Neuron (in vitro differentiated cells): ENCODE measurements around the gene ANKRD7.
"Not testable (repeated sequence)": the region's sequence is repeated elsewhere in the genome, so short reads cannot be mapped to it uniquely, and the experiment has no call there.

ENCODE experiments used
- H2AFZ ChIP-seq: one replicate; pipeline ENCODE4 v1.6.1; 2013; ENCODE audit warnings: low read depth, mild to moderate bottlenecking, inconsistent platforms, low read length, moderate library complexity
- H3K27me3 ChIP-seq: one replicate; pipeline ENCODE4 v1.6.1; 2013; ENCODE audit warnings: low read length; ENCODE audit not compliant: insufficient read depth
- H3K36me3 ChIP-seq: one replicate; pipeline ENCODE4 v1.6.1; 2013; ENCODE audit warnings: low read length; ENCODE audit not compliant: insufficient read depth
- H3K4me1 ChIP-seq: one replicate; pipeline ENCODE4 v1.6.1; 2013; ENCODE audit warnings: low read length; ENCODE audit not compliant: insufficient read depth
- H3K4me3 ChIP-seq: 2 replicates; pipeline ENCODE4 v1.5.1; 2013; ENCODE audit warnings: mild to moderate bottlenecking, low read length, moderate library complexity
- H3K9me3 ChIP-seq: one replicate; pipeline ENCODE4 v1.6.1; 2013; ENCODE audit warnings: low read length

The ANKRD7 gene

DNA sequence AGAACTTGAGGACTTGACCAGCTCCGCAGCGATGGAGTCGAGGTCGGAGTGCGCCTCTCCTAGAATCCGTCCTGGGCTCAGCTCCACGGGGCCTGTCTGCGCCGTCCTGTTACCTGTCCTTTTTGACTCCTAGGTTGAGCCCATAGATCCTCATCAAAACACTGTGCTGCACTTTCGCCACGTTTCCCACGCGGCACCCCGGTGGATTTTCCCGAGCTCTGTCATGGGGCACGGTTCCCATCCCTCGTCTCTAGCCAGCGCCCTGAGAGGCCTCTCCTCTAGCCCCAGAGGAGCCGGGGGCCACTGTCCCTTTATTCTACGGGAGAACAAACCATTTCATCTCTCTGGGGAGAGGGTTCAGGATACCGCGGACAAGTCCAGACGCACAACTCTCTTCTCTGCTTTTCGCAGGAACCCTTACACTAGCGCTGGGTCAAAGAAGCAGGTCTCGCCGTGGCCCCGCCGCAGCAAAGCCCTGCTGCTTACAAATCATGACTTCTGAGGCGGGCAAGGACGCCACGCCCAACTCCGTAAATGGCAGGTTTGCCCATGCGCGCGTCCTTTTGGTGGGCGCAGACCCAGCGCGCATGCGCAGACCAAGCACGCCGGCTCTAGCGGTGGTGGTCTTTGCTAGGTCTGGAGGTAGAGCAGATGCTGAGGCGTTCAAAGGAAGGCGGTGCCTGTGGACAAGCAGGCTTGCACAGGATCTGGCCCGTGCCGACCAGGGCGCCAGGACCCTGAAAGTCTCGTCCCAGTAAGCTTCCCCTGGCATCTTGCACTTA, 10.3 kb upstream of the ANKRD7 start:
- peaks cover 6% of the 10 kb centered on the region for H3K4me1 ChIP-seq
- H3K4me3 ChIP-seq = no peak overlapping the region
- H2AFZ ChIP-seq = no peak overlapping the region
- no peaks in the 10 kb centered on the region for H3K36me3 ChIP-seq
- no peaks in the 10 kb centered on the region for H3K9me3 ChIP-seq
- H3K27me3 ChIP-seq = no peaks in the 10 kb centered on the region

- no peaks in the 10 kb centered on the region for H3K36me3 ChIP-seq
- H3K9me3 ChIP-seq = no peaks in the 10 kb centered on the region
- no peak overlapping the region for H2AFZ ChIP-seq
- no peak overlapping the region for H3K4me3 ChIP-seq
- H3K27me3 ChIP-seq = no peaks in the 10 kb centered on the region
- H3K4me1 ChIP-seq = peaks cover 6% of the 10 kb centered on the region
These were observed 9.7 kb upstream of the ANKRD7 start for GRCh38 chr7:118214833-118215182.

DNA sequence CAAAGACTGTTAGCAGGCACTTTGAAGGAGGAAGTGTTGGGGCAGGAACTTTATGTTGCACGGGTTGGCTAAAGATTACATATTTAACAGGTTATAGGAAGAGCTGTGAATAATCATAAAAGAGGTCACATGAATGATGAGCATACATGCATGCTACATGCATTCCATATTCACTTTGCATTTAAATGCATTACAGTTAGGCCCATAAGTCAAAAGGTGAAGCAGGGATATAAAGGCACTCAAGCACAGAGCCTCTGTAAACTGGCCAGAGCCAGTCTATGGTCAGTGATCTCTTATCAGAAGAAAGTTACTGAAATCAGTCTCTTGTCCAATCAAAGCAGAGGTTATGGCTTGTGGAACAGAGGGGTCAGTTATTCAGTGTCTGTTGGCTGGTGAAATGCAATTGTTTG, 7.3 kb upstream of the ANKRD7 start:
- Histone ChIP-seq H3K4me1 (peaks cover 6% of the 10 kb centered on the region), H3K36me3 (no peaks in the 10 kb centered on the region), H3K27me3 (no peaks in the 10 kb centered on the region), H2AFZ (no peak overlapping the region), H3K4me3 (no peak overlapping the region), H3K9me3 (no peaks in the 10 kb centered on the region)

GRCh38 chr7:118218413-118219156, 5.9 kb upstream of the ANKRD7 start:
- no peaks in the 10 kb centered on the region for H3K27me3 ChIP-seq
- H2AFZ ChIP-seq = no peak overlapping the region
- H3K36me3 ChIP-seq = no peaks in the 10 kb centered on the region
- no peaks in the 10 kb centered on the region for H3K9me3 ChIP-seq
- H3K4me1 ChIP-seq = peaks cover 6% of the 10 kb centered on the region
- H3K4me3 ChIP-seq = no peak overlapping the region

GRCh38 chr7:118219157-118219512, 5.4 kb upstream of the ANKRD7 start:
- Histone ChIP-seq H3K36me3 (no peaks in the 10 kb centered on the region), H2AFZ (no peak overlapping the region), H3K27me3 (no peaks in the 10 kb centered on the region), H3K9me3 (no peaks in the 10 kb centered on the region), H3K4me3 (no peak overlapping the region), H3K4me1 (peaks cover 6% of the 10 kb centered on the region)

DNA sequence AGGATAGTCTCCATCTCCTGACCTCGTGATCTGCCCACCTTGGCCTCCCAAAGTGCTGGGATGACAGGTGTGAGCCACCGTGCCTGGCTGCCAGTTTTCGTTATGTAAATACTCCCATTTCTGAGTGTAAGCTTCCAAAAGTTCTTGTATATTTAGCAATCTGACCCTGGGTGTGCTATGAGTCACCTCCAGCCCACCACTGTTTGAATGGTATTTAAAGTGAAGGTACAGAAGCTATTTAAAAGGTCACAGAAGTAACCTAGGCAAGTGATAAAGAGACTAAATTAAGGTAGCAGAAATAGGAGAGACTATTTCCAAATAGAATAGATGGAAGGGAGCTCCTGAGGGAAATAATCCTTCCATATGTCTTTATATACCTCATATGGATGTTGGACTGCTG, 3.9 kb upstream of the ANKRD7 start:
- Histone ChIP-seq H3K9me3 (no peaks in the 10 kb centered on the region), H3K4me3 (no peak overlapping the region), H2AFZ (no peak overlapping the region), H3K27me3 (no peaks in the 10 kb centered on the region), H3K36me3 (no peaks in the 10 kb centered on the region), H3K4me1 (peaks cover 6% of the 10 kb centered on the region)

DNA sequence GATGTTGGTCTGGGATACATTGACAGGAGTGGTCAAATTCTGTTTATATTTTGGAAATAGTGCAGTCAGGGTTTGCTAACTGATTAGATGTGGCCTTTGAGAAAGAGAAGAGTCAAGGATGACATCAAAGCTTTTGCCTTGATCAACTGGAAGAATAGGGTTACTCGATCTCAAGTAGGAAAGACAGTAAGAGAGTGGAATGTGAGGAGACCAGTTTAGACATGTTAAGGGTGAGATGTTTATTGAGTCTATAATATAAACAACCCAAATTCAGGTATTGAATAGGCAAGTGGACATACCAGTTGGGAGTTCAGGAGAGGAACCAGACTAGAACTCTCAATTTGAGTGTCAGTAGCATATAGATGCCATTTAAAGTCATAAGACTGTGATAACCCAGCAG, 1.9 kb upstream of the ANKRD7 start:
- H3K4me3 ChIP-seq = no peak overlapping the region
- no peak overlapping the region for H2AFZ ChIP-seq
- H3K27me3 ChIP-seq = no peaks in the 10 kb centered on the region
- H3K9me3 ChIP-seq = no peaks in the 10 kb centered on the region
- no peaks in the 10 kb centered on the region for H3K36me3 ChIP-seq
- peaks cover 3% of the 10 kb centered on the region for H3K4me1 ChIP-seq

GRCh38 chr7:118232837-118233236, 8.3 kb downstream of the ANKRD7 start:
- Histone ChIP-seq H3K4me3 (no peak overlapping the region), H2AFZ (no peak overlapping the region), H3K4me1 (no peaks in the 10 kb centered on the region), H3K9me3 (no peaks in the 10 kb centered on the region), H3K36me3 (no peaks in the 10 kb centered on the region), H3K27me3 (no peaks in the 10 kb centered on the region)

DNA sequence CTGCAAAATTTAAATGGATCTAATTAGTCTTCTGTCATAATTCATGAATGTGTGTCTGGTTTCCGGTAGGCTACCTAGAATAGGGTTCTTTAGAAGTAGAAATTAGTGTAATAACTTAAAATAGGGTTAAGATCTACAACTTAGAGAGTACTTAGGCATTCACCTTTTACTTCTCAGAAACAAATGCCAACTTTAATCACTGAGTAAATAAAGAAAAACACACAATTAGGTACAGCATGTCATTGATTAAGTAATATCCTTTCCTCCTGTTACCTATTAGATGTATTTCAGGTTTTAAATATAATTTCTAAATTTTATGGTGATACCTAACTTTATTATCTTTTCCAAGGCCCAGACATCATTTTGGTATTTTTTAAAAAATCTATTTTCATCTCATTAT, 9.3 kb downstream of the ANKRD7 start:
- H3K27me3 ChIP-seq = no peaks in the 10 kb centered on the region
- peaks cover 8% of the 10 kb centered on the region for H3K4me1 ChIP-seq
- no peak overlapping the region for H2AFZ ChIP-seq
- no peaks in the 10 kb centered on the region for H3K36me3 ChIP-seq
- H3K9me3 ChIP-seq = no peaks in the 10 kb centered on the region
- H3K4me3 ChIP-seq = no peak overlapping the region

DNA sequence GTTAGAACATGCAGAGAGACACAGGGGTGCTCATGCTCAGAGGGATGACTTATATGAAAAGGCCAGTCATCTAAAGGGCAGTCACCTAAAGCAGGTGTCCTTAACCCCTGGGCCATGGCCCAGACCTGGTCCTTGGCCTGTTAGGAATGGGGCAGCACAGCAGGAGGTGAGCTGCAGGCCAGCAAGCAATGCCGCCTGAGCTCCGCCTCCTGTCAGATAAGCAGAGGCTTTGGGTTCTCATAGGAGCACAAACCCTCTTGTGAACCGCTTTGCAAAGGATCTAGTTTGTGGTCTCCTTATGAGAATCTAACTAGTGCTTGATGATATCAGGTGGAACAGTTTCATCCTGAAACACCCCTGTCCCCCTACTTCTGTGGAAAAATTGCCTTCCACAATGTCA, 14.5 kb downstream of the ANKRD7 start:
- Histone ChIP-seq H3K9me3 (no peaks in the 10 kb centered on the region), H3K36me3 (no peaks in the 10 kb centered on the region), H3K4me1 (peaks cover 12% of the 10 kb centered on the region), H3K27me3 (no peaks in the 10 kb centered on the region), H3K4me3 (no peak overlapping the region), H2AFZ (no peak overlapping the region)

GRCh38 chr7:118240320-118240719, 15.8 kb downstream of the ANKRD7 start:
- not testable (repeated sequence) for H3K4me3 ChIP-seq, H3K9me3 ChIP-seq, H3K27me3 ChIP-seq, H2AFZ ChIP-seq, H3K36me3 ChIP-seq
- H3K4me1 ChIP-seq = peaks cover 18% of the 10 kb centered on the region

- H3K27me3 ChIP-seq = no peaks in the 10 kb centered on the region
These were observed 19.2 kb downstream of the ANKRD7 start for GRCh38 chr7:118243695-118244094.

DNA sequence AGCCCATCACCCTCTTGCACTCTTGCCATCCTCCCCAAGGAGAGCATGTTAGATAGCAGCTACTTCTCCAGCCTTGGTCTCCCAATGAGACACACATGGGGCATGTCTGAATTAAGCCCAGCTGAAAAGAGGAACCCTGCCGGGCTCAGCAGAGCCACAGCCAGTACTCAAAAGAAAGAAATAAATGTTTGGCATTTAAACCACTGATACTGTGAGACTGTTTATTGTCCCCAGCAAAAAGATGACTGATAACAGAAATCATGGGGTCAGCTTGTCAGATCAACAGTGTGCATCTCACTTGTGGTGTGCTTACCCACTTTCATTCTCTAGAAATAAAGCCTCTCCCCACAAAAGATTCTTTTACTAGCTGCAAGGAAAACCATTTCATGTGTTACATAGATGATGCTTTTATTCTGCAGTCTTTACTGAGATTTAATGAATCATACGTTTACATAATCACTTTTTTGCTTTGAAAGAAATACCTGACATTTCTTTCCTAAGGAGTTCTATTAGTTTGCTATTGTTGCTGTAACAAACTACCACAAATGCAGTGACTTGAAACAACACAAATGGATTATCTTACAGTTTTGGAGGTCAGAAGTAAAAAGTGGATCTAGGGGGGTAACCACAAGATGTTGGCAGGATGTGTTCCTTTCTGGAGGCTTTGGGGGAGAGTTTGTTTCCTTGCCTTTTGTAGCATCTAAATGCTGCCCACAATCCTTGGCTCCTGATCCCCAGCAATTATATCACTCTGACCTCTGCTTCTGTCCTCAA, 20.9 kb downstream of the ANKRD7 start:
- no peaks in the 10 kb centered on the region for H3K36me3 ChIP-seq
- no peak overlapping the region for H3K4me3 ChIP-seq
- H3K4me1 ChIP-seq = peaks cover 12% of the 10 kb centered on the region
- H2AFZ ChIP-seq = no peak overlapping the region
- no peaks in the 10 kb centered on the region for H3K9me3 ChIP-seq
- H3K27me3 ChIP-seq = no peaks in the 10 kb centered on the region

More at GRCh38 chr7:118243695-118244094, 19.2 kb downstream of the ANKRD7 start:
- H3K9me3 ChIP-seq = no peaks in the 10 kb centered on the region
- H3K4me3 ChIP-seq = no peak overlapping the region
- H3K36me3 ChIP-seq = no peaks in the 10 kb centered on the region
- H3K4me1 ChIP-seq = peaks cover 17% of the 10 kb centered on the region
- H2AFZ ChIP-seq = no peak overlapping the region
